GM12878 (cell line): Measurements from ENCODE around the gene COL7A1.

Source experiments
- CBX3 ChIP-seq: fragments of 200-600 bp; sonication (generic); IDR thresholded peaks from 2 replicates; pipeline ENCODE4 v1.6.1; 2016; ENCODE audit warnings: low read depth, borderline replicate concordance
- EGR1 ChIP-seq, 2 experiments: IDR thresholded peaks; 1 replicate in 1 of 2; 2 replicates in 1 of 2; pipeline ENCODE4 v1.6.1; 2011 to 2012; ENCODE audit warnings: low read depth in 2 of 2, low read length in 2 of 2, borderline replicate concordance in 1 of 2, mild to moderate bottlenecking in 1 of 2, moderate library complexity in 1 of 2
- EP300 ChIP-seq, 2 experiments: fragments of 150-350 bp in 1 of 2; IDR thresholded peaks; 2 replicates each; pipeline ENCODE4 v1.6.1; 2011 to 2012; ENCODE audit warnings: low read depth in 2 of 2, low read length in 2 of 2, borderline replicate concordance in 1 of 2, improper control_type of control experiment in 1 of 2, inconsistent platforms in 1 of 2; ENCODE audit not compliant: control insufficient read depth in 1 of 2
- POLR2AphosphoS5 ChIP-seq: IDR thresholded peaks from 2 replicates; pipeline ENCODE4 v1.6.1; 2011; ENCODE audit warnings: mild to moderate bottlenecking, low read length, inconsistent platforms
- SIN3A ChIP-seq: IDR thresholded peaks from 2 replicates; pipeline ENCODE4 v1.6.1; 2012; ENCODE audit warnings: low read depth, low read length, improper control_type of control experiment
- SREBF2 ChIP-seq: IDR thresholded peaks from 2 replicates; pipeline ENCODE4 v1.6.1; 2012; ENCODE audit warnings: mild to moderate bottlenecking, low read length
- TAF1 ChIP-seq: IDR thresholded peaks from 2 replicates; pipeline ENCODE4 v1.6.1; 2011; ENCODE audit warnings: mild to moderate bottlenecking, low read depth, low read length, borderline replicate concordance
- YBX1 ChIP-seq: fragments of 450-650 bp; IDR thresholded peaks from 2 replicates; pipeline ENCODE4 v1.6.1; 2016; ENCODE audit warnings: antibody characterized with exemption
- TF ChIP-seq, protein P1 (sequence below), 3 experiments: IDR thresholded peaks in 2 of 3; conservative IDR thresholded peaks in 1 of 3; 2 replicates each; pipeline ENCODE4 v1.5.1; 2011; ENCODE audit warnings: low read depth in 3 of 3, low read length in 3 of 3, mild to moderate bottlenecking in 3 of 3, control low read depth in 2 of 3, moderate library complexity in 2 of 3, inconsistent platforms in 1 of 3, mixed read lengths in 1 of 3; ENCODE audit not compliant: control insufficient read depth in 2 of 3, insufficient read depth in 1 of 3; ENCODE audit errors: extremely low read depth in 1 of 3
- TF ChIP-seq, protein P2 (sequence below): IDR thresholded peaks from 2 replicates; pipeline ENCODE4 v1.6.1; 2012; ENCODE audit warnings: mild to moderate bottlenecking, low read depth, low read length
- TF ChIP-seq, protein P3 (sequence below): IDR thresholded peaks from 2 replicates; pipeline ENCODE4 v1.6.1; 2012; ENCODE audit warnings: low read length, inconsistent platforms

DNA sequence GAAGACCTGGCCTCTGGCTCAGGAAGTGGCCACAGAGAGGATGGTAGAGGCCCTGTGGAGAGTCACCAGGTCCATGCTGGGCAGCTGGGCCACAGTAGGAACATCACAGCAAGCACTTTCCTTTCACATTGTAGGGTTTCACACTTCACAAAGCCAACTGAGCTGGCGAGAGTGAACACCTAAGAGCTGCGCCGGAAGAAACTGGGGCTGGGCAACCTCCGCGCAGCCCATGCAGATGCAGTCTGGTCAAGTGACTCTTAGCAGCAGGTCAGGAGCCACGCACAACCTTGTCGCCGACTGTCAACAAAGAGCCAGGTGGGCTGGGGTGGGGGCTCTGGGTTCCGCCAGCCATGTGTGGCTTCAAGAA lies 75.9 kb downstream of the COL7A1 start:
- no peak for TF ChIP-seq SREBF2
- TF ChIP-seq YBX1 = no peak
- TF ChIP-seq, protein P1, sequence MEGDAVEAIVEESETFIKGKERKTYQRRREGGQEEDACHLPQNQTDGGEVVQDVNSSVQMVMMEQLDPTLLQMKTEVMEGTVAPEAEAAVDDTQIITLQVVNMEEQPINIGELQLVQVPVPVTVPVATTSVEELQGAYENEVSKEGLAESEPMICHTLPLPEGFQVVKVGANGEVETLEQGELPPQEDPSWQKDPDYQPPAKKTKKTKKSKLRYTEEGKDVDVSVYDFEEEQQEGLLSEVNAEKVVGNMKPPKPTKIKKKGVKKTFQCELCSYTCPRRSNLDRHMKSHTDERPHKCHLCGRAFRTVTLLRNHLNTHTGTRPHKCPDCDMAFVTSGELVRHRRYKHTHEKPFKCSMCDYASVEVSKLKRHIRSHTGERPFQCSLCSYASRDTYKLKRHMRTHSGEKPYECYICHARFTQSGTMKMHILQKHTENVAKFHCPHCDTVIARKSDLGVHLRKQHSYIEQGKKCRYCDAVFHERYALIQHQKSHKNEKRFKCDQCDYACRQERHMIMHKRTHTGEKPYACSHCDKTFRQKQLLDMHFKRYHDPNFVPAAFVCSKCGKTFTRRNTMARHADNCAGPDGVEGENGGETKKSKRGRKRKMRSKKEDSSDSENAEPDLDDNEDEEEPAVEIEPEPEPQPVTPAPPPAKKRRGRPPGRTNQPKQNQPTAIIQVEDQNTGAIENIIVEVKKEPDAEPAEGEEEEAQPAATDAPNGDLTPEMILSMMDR (IDR thresholded peaks at IDR 0.05 in 2 of 3, conservative IDR thresholded peaks at IDR 0.05 in 1 of 3; ENCODE audit: control insufficient read depth in 2 of 3, extremely low read depth in 1 of 3, insufficient read depth in 1 of 3, low read depth in 3 of 3, low read length in 3 of 3) = no peak
- TF ChIP-seq, protein P2, sequence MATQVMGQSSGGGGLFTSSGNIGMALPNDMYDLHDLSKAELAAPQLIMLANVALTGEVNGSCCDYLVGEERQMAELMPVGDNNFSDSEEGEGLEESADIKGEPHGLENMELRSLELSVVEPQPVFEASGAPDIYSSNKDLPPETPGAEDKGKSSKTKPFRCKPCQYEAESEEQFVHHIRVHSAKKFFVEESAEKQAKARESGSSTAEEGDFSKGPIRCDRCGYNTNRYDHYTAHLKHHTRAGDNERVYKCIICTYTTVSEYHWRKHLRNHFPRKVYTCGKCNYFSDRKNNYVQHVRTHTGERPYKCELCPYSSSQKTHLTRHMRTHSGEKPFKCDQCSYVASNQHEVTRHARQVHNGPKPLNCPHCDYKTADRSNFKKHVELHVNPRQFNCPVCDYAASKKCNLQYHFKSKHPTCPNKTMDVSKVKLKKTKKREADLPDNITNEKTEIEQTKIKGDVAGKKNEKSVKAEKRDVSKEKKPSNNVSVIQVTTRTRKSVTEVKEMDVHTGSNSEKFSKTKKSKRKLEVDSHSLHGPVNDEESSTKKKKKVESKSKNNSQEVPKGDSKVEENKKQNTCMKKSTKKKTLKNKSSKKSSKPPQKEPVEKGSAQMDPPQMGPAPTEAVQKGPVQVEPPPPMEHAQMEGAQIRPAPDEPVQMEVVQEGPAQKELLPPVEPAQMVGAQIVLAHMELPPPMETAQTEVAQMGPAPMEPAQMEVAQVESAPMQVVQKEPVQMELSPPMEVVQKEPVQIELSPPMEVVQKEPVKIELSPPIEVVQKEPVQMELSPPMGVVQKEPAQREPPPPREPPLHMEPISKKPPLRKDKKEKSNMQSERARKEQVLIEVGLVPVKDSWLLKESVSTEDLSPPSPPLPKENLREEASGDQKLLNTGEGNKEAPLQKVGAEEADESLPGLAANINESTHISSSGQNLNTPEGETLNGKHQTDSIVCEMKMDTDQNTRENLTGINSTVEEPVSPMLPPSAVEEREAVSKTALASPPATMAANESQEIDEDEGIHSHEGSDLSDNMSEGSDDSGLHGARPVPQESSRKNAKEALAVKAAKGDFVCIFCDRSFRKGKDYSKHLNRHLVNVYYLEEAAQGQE = no peak
- TF ChIP-seq TAF1 = no peak
- TF ChIP-seq EGR1 (IDR thresholded peaks at IDR 0.05; ENCODE audit: borderline replicate concordance in 1 of 2, low read depth in 2 of 2, low read length in 2 of 2) = no peak
- TF ChIP-seq, protein P3, sequence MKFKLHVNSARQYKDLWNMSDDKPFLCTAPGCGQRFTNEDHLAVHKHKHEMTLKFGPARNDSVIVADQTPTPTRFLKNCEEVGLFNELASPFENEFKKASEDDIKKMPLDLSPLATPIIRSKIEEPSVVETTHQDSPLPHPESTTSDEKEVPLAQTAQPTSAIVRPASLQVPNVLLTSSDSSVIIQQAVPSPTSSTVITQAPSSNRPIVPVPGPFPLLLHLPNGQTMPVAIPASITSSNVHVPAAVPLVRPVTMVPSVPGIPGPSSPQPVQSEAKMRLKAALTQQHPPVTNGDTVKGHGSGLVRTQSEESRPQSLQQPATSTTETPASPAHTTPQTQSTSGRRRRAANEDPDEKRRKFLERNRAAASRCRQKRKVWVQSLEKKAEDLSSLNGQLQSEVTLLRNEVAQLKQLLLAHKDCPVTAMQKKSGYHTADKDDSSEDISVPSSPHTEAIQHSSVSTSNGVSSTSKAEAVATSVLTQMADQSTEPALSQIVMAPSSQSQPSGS = no peak
- no peak for TF ChIP-seq EP300 (IDR thresholded peaks at IDR 0.05; ENCODE audit: borderline replicate concordance in 1 of 2, control insufficient read depth in 1 of 2, low read depth in 2 of 2, low read length in 2 of 2)
- TF ChIP-seq SIN3A = no peak
- TF ChIP-seq POLR2AphosphoS5 = no peak
- TF ChIP-seq CBX3 = no peak
